NCI-H128 (cell line): ENCODE results near the gene MAP7D3.
"Not testable (repeated sequence)": the region's sequence is repeated elsewhere in the genome, so short reads cannot be mapped to it uniquely, and the experiment has no call there.

ENCODE experiments used
- DNase-seq: peaks from one replicate; lab custom pipeline; 2025; ENCODE audit not compliant: unreplicated experiment; lab: John Stamatoyannopoulos, UW

The MAP7D3 gene

DNA sequence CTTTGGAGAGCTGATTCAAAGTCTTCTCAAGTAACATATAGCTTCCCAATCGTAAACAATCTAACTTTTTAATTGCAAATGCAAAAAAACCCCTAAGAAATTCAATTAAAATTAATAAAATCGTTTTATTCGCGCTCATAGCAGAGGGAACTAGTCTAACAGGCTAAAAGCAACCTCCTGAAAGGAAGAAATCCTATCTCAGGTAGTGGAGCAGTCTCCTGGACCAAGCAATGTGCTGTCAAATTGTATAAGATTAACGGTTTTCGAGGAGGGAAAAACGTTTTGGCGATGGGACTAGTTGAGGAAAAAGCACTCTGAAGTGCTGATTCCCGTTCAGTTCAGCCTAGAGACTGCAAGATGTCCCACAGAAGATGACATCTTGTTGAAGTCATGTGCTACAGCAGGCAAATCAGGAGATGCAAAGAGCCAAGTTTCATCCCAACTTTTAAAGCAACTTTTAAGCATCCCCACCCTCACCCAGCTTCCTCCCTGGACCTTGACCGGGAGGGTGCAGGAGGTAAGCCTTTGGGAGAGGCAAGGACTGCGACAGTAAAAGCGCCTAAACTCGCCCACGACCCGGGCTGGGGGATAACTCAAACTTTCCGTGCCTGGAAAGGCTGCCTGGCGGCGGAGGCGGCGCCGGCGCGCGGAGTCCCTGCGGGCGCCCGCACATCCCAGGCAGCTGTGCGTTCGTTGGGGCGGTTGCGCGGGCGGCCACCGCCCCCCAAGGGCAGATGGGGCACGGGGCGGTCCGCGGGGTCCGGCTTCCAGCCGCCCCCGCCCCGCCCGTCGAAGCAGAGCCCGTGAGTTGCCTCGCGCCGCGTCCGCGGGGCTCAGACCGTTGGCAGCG is 784 bp downstream of the MAP7D3 start:
- no peak for DNase-seq

DNA sequence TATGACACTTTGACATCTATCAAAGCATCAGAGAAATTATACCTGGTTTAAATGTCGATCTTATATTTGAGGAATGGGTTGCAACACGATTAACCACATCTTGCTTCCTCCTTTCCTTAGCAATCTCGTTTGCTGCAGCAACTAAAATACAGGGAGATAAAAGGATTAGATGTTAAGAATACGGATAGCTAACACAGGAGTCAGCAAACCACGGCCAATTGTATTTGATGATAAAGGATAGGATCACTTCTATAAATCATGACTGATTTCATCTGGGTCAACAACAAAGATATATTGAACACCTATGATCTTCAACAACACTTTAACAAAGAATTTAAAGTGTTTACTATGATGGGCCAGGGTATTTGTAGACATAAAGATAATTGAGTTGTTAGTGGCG is 5.0 kb downstream of the MAP7D3 start:
- DNase-seq: no peak

DNA sequence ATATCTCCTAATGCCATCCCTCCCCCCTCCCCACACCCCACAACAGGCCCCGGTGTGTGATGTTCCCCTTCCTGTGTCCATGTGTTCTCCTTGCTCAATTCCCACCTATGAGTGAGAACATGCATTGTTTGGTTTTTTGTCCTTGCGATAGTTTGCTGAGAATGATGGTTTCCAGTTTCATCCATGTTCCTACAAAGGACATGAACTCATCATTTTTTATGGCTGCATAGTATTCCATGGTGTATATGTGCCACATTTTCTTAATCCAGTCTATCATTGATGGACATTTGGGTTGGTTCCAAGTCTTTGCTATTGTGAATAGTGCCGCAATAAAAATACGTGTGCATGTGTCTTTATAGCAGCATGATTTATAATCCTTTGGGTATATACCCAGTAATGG is 13.4 kb downstream of the MAP7D3 start:
- not testable (repeated sequence) for DNase-seq

DNA sequence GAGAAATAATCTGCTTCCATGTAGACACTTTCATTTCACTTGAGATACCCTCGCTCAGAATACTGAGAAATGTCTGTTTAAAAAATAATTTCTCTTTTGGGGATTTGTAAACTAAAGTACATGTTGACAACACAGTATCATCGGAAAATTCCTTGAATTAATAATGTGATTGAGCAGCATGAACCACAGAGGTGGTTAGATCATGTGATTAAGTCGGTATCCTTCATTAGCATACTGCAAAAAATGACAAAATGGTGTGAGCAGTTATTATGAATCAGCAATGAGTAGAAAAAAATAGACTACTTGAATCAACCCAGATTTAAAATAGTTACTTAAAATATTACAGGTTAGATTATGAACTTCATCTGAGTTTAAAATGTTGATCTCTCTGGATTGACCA is 14.1 kb downstream of the MAP7D3 start:
- DNase-seq: no peak

DNA sequence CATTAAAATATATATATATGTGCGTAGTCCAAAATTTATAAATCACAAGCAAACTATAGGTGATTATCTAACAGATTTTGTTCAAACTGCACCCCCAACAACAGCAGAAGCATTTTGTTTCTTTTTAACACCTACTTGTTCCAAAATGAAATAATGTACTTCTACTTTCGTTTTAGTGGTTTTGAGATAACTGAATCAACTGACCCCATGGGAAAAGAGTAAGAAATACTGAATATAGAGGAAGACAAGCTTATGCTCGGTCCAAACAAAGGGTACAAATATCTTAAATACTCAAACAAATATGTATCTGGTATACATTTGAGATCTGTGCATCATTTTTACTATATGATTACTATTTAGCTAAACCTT is 22.4 kb downstream of the MAP7D3 start:
- DNase-seq: no peak

DNA sequence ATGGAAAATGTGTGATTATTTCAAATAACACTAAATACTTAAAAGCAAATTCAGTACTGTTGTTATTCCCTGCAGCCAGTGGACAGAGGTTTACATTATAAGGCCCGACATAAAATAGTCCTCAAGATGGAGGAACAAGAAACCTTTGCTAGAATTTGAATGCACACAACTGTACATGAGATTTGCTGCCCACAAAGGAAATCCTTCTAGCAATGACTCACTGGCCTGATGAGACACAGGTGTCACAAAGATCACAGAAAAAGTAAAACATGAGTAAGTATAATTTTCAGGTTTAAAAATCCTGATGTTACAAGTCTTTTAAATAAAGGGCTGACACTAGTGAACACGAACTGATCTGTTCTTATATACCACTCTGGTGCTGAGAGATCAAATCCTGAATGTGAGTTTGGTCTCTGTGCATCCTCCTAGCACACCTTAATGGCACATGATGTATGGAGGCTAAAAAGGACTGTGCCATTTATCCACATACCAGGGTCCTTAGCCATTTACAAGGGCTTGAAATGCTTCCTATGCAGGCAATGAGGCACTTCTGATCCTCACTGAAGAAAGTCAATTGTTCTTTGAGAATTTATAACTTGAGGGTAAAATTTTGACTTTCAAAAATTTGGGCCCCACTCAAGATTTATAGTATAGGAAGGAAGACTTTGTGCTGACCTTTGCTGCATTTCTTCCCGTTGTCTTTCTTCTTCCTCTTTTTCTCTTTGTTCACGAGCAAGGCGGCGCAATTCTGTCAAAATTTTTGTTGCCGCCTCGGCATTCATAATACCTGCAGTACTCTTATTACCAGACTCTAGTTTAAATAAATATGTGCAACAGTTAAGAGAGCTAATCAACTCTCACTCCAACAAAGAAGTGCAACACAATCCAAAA is 23.0 kb downstream of the MAP7D3 start:
- DNase-seq: no peak

DNA sequence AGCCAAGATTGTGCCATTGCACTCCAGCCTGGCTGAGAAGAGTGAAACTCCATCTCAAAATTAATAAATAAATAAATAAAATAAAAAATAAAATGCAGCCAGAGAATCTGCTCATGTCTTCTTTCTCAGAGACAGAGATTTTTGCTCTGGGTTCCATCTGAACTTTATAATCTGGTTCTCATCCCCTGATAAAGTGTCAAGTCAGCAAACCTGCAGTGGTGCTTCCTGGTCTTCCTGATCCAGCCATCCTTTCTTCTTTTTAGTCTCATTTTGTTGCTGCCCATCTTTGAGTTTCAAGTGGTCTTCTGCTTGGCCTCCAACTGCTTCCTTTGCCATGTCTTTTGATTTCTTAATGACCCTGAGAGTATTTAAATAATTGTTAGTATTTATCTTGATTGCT is 24.1 kb downstream of the MAP7D3 start:
- no peak for DNase-seq

DNA sequence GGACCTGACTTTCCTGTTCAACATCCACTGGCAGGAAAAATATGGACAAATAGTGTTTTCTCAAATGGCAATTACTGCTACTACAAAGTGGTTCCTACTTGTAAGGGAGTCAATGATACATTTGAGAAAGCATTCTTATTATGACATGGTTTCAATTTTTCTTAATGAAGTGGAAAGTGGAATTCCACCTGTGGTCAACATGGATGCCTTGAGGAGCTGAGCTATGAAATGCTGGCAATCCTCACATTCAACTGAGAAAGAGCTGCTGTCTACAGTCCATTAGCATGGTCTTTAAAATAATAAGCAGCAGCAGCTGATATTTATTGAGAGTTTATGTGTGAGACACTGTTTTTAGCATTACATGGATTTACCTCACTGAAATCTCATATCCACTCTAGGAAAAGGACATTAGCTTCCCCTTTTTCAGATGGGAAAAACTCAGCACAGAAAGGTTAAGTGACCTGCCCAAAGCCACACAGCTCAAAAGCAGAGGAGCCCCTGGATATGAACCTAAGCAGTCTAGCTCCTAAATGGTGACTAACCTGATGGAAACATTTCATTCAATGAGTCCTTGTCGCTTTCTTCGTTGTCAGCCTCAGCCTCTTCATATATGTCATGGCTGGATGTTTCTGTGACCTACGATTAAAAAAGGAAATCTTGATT is 29.2 kb downstream of the MAP7D3 start:
- no peak for DNase-seq

DNA sequence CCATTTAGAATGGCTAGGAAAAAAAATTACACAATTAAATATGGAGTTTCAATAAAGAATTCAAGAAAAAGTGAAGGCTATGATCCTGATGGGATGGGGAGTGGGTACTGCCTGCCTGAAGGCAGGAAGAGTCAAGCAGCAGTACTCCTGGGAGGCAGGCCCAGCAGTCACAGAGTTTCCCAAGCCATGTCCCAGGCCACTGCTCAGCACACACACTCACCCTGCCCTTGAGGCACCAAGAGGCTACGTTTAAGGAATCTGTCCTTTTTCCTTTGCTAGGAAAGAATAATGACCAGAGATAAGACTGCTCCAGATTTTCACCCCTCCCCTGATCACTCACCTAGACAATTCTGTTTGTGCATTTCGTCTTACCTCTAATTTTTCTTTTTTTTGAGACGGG is 30.2 kb downstream of the MAP7D3 start:
- no peak for DNase-seq

DNA sequence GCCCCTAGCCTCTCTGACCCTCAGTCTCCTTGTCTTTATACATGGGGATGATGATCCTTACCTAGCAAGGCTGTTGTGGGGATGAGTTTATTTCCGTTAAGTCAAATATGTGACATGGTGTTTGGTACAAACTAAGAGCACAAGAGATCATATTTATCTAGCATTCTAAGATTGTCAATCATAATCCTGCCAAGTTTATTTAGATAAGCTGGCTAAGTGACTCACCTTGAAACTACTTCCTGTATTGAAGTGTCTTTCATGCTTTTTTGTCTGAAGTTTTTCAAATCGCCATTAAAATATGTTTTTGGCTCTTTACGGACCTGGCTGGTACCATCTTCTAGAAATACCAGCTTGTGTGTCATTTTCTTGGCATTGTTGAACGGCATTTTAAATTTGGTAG is 30.7 kb downstream of the MAP7D3 start:
- no peak for DNase-seq

DNA sequence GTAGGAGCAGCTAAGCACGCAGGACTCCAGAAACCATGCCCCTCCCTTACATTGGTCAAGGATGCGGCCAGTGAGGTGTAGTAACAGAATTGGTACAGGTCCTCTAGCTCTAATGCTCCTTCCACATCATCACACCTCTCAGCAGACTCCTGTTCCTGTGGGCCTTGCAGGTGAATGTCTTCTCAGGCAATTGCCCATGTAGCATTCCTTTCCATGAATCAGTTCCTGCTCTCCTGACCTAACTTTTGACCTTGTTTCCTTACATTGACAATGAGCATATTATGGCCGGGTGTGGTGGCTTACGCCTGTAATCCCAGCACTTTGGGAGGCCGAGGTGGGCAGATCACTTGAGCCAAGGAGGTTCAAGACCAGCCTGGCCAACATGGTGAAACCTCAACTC is 31.3 kb downstream of the MAP7D3 start:
- no peak for DNase-seq

DNA sequence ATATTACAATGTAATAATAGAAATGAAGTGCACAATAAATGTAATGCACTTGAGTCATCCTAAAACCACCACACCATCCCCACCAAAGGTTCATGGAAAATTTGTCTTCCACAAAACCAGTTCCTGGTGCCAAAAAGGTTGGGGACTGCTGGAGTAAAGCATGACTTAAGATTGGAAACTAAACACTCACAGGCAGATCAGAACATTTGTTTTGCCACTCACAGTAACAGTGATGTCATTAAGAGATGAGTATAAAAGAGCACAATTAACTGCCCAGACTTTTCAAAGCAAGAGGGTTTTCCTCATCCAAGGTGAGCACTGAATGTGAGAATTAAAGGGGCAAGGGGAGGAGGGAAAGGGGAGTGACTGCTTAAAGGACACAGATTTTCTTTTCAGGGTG is 35.6 kb downstream of the MAP7D3 start:
- DNase-seq: no peak

DNA sequence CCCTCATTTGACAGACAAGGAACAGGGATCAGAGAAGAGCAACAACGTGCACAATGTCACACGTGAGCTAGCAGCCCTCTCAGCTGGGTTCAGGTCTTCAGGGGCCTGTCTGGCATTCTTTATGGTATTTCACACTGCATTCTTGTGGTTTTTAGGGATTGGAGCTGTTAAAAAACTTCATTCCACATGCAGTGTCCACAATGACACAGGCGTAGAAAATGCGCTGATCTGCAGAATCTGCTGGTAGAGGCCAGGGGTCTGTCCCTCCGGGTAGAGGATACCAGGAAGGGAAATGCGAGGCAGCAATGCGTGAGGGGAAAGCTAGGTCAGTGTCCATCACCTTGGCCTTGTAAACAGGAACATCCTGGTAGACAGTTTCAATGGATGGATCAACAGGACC is 36.6 kb downstream of the MAP7D3 start:
- DNase-seq: no peak

DNA sequence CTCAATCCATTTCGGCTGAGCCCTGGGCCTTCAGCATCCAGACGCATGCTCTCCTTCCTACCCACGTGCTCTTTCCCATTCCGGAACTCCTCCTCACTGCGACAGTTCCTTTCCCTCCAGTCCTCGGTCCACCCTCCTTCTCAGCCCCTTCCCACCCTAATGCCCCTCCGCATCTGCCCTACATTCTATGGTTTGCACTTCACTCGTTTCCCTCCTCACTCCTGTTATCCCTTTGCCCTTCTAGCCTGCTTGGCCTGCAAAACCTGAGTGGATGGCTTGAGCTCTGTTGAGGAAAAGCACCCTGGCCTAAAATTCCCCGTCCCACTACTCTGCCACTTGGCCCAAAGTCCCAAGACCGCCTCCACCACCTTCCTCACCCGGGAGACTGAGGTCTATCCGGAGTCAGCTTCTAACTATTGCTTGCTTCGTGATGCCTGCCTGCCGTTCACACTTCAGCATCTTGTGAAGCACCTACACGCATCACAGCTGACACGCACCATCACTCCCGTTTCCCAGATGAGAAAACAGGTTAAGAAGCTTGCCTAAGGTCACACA is 38.6 kb downstream of the MAP7D3 start:
- DNase-seq: no peak

DNA sequence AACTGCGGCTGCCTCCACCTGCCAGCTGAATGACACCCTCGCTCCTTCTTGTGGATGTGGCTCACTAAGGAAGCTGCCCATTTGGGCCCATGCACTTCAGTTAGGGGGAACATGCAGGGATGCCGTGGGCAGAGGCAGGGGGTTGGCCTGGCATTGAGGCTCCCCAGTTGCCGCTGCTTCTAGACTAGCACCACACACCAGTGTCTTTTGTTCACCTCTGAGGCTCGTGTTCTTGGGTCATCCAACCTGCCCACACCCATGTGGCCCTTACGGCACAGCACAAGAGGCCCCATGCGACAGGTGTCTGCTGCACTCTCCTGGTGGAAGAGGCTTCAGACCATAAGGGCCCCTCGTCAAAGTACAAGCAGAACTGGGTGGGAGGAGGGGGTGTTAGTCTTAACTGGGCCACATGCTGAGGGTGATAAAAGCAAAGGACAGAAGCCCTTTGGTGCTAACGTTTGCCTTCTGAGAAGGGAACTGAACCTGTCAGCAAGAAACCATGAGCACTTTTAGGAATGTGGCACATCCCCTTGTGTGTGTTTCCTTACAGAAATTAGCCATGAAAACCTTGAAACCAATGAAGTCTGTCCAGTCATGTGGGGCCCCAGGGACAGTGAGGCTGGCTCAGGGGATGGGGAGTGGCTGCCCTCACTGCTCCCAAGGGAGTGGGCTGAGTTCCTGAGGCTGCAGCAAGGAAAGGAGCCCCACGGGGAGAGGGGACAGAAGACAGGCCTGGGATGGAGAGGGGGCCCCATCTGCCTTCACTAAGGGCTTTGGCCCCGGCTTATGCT is 39.2 kb downstream of the MAP7D3 start:
- DNase-seq: no peak

DNA sequence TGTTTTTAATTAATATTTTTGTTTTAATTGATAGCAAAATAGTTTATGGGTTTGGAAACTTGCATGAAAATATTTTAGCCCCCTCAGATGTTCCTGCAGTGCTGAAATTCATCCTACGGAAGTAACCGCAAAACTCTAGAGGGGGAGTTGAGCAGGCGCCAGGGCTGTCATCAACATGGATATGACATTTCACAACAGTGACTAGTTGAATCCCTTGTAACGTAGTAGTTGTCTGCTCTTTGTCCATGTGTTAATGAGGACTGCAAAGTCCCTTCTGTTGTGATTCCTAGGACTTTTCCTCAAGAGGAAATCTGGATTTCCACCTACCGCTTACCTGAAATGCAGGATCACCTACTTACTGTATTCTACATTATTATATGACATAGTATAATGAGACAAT is 40.4 kb downstream of the MAP7D3 start:
- no peak for DNase-seq

DNA sequence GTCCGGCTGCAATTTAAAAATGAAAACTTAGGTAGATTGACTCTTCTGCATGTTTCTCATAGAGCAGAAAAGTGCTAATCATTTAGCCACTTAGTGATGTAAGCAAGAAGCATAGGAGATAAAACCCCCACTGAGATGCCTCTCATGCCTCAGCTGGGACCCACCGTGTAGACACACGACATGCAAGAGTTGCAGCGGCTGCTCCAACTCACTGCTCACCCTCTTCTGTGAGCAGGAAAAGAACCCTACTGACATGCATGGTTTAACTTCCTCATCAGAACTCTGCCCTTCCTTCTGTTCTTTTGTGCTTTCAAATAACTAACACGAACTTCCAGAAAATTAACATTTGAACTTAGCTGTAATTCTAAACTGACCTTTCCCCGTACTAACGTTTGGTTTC is 41.0 kb downstream of the MAP7D3 start:
- no peak for DNase-seq

DNA sequence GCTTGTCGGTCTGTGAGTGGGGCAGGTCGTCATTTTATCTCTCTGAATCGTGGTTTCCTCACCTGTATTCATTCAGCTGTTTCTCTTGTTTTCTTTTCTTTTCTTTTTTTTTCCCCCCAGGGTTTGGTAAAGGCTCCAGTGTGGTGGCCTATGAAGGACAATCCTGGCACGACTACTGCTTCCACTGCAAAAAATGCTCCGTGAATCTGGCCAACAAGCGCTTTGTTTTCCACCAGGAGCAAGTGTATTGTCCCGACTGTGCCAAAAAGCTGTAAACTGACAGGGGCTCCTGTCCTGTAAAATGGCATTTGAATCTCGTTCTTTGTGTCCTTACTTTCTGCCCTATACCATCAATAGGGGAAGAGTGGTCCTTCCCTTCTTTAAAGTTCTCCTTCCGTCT is 41.4 kb downstream of the MAP7D3 start:
- DNase-seq: no peak

DNA sequence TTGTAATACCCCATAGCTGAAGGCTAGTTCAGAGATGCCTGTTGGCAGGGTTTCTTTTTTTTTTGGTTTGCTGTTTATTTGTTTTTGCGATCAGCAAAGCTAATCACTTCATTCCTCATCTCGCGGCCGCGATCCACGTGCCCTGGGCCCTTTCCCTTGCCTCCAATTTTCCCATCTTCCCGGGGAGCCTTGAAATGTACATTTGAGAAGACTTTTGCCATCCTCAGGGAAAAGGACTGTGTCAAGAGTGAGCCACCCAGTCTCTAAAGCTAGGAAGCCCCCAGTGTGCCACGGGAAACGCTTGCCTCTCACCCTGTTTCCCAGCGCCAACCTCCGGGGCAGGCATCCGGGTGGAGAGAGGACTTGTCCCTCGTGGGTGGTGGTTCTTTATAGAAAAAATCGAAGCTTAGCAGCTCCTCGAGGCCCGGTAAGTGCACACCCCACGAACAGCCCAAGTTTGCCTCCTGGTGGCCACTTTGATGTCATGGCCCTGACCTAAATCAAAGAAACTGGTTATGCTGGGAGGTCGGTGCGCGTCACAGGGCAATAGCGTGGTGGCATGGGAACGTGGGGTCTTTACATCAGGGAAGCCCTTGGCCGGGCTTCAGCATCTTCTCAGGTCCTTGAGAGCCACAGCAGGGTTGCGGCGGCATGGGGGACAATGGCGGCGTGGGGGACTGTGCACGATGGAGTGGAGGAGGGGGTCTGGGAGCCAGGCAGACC is 42.0 kb downstream of the MAP7D3 start:
- no peak for DNase-seq

DNA sequence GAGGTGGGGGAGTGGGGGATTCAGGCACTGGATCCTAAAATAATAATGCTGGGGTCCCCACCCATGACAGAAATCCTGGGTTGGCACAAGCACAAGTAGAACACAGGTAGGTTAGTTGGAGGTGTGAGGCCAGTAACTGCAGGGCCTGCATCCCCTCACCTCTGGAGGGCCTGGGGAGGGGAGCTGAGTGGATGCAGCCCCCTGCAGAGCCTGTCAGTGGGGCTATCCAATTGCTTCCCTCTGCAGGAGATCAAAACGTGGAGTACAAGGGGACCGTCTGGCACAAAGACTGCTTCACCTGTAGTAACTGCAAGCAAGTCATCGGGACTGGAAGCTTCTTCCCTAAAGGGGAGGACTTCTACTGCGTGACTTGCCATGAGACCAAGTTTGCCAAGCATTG is 43.7 kb downstream of the MAP7D3 start:
- DNase-seq: no peak
